PC-3 (cell line): ENCODE data around the gene SKAP1. TPM values are rescaled to one million over a fixed set of nuclear protein-coding genes. Genes with fewer than 3 reads are reported as not detected.

Experiments used
- ATAC-seq: fragments of 200-7000 bp; cut with Tn5 transposase; 2 replicates; pipeline ENCODE4 v1.9.1; 2020; ENCODE audit warnings: mild to moderate bottlenecking, moderate library complexity
- BruUV-seq: library from RNA; stranded (reverse); fragments of 400-500 nt; replicated peaks from 2 replicates; lab custom pipeline; 2021; lab: Mats Ljungman, UMichigan
- CTCF ChIA-PET: fragments of 300-600 bp; sonication (Branson Sonifier 250); formaldehyde crosslinking; loops from one replicate; lab custom pipeline; 2022; ENCODE audit warnings: antibody characterized with exemption; lab: Charles Lee
- POLR2A ChIA-PET: fragments of 300-600 bp; sonication (Branson Sonifier 250); formaldehyde crosslinking; loops from one replicate; lab custom pipeline; 2022; ENCODE audit warnings: antibody characterized with exemption; ENCODE audit not compliant: unreplicated experiment; lab: Charles Lee
- DNase-seq: peaks from one replicate; pipeline ENCODE4 v3.0.0-alpha.2; 2015
- H2AFZ ChIP-seq: fragments of 300-600 bp; sonication (generic); 2 replicates; pipeline ENCODE4 v1.6.0; 2016; ENCODE audit warnings: antibody characterized with exemption, low read length
- H3F3A ChIP-seq: fragments of 300-600 bp; sonication (generic); one replicate; pipeline ENCODE4 v1.6.0; 2017; ENCODE audit warnings: antibody characterized with exemption, low read length, control low read depth, mild to moderate bottlenecking; ENCODE audit not compliant: unreplicated experiment
- H3K27ac ChIP-seq: fragments of 300-600 bp; sonication (generic); 2 replicates; pipeline ENCODE4 v1.5.1; 2016; ENCODE audit warnings: mild to moderate bottlenecking, low read length
- H3K27me3 ChIP-seq: fragments of 300-600 bp; sonication (generic); 2 replicates; pipeline ENCODE4 v1.6.1; 2016; ENCODE audit warnings: low read length, mixed read lengths
- H3K36me3 ChIP-seq: fragments of 300-600 bp; sonication (generic); 2 replicates; pipeline ENCODE4 v1.6.1; 2016; ENCODE audit warnings: low read depth, mixed run types, low read length, mixed read lengths
- H3K4me1 ChIP-seq: fragments of 300-600 bp; sonication (generic); 2 replicates; pipeline ENCODE4 v1.5.1; 2016; ENCODE audit warnings: low read length; ENCODE audit not compliant: insufficient read depth
- H3K4me2 ChIP-seq: fragments of 300-600 bp; sonication (generic); 2 replicates; pipeline ENCODE4 v1.6.0; 2016; ENCODE audit warnings: low read length
- H3K4me3 ChIP-seq: fragments of 300-600 bp; sonication (generic); 2 replicates; pipeline ENCODE4 v1.5.1; 2016; ENCODE audit warnings: mild to moderate bottlenecking, low read length, mixed read lengths
- H3K79me2 ChIP-seq: fragments of 300-600 bp; sonication (generic); 2 replicates; pipeline ENCODE4 v1.6.1; 2017; ENCODE audit warnings: low read length, mixed read lengths
- H3K9ac ChIP-seq: fragments of 300-600 bp; sonication (generic); 2 replicates; pipeline ENCODE4 v1.6.0; 2016; ENCODE audit warnings: mild to moderate bottlenecking, low read length
- H3K9me2 ChIP-seq: fragments of 300-600 bp; sonication (generic); replicated peaks from 2 replicates; pipeline ENCODE4 v1.6.1; 2016; ENCODE audit warnings: mixed run types, low read length, mixed read lengths
- H3K9me3 ChIP-seq: fragments of 300-600 bp; sonication (generic); 2 replicates; pipeline ENCODE4 v1.6.1; 2016; ENCODE audit warnings: low read length, mixed read lengths
- H4K20me1 ChIP-seq: fragments of 300-600 bp; sonication (generic); 2 replicates; pipeline ENCODE4 v1.6.1; 2016; ENCODE audit warnings: low read length, mixed read lengths
- CTCF ChIP-seq: fragments of 300-600 bp; sonication (generic); conservative IDR thresholded peaks from 2 replicates; pipeline ENCODE4 v1.5.1; 2017; ENCODE audit warnings: antibody characterized with exemption, low read depth, mild to moderate bottlenecking, low read length
- EZH2 ChIP-seq: fragments of 300-600 bp; sonication (generic); IDR thresholded peaks from one replicate; pipeline ENCODE4 v1.6.1; 2017; ENCODE audit warnings: antibody characterized with exemption, mild to moderate bottlenecking, low read length; ENCODE audit not compliant: unreplicated experiment
- EZH2phosphoT487 ChIP-seq: fragments of 300-600 bp; sonication (generic); IDR thresholded peaks from 2 replicates; pipeline ENCODE4 v1.6.1; 2018; ENCODE audit warnings: mild to moderate bottlenecking, antibody characterized with exemption, low read length, borderline replicate concordance
- intact Hi-C: fragments of 100-400 bp; cut with micrococcal nuclease; formaldehyde crosslinking; loops from 2 replicates; pipeline ENCODE4 v1.9.0; 2023
- total RNA-seq: library from RNA; depleted of rRNA; stranded (reverse); fragments of >200 nt; gene quantifications from 2 replicates; pipeline ENCODE4 v1.2.3, GENCODE V29; 2014

Gene SKAP1
- total RNA-seq, 1 experiment from 2014 or later: not detected

DNA sequence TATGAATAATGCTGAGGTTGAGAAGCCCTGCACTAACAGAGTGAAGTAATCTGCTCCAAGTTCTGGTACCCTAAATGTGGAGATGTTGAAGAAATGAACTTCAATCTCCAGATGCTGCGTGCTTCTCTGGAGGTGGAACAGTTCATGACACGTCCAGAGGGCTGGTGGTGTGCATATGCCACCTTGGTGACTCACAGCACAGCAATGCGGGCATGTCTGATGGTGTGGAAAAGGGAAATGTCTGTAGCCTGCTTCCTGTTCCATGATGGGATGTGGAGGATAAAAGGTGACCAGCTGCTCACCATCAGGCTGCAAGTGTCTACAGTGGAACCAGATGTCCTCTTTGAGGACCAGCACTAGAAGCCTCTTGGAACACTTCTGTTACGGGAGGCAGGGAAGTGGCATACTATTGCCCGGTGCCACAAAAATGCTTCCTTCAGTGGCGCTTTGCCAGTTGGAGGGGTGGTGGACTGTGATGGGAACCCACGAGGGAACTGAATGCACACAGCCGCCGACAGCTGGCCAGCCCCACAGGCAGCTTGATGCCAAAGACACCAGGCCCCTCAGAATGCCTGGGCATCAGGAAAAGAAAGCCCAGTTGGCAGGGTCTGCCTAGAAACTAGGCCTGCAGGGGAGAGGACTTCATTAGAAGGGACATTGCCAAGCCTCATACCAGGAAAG lies 302.5 kb downstream of the SKAP1 start:
- CTCF ChIA-PET: interaction anchor here (0.6 kb wide), 1 partner anchor 16 kb away, joined by 7 read pairs; no protein-coding TSS in a partner anchor
- Histone ChIP-seq H3K27ac (no peak overlapping the region), H3K4me2 (0 out of 2 replicates have a peak overlapping the region, but pooled peaks have one; percentile 1), H3K9me2 (no peaks in the 10 kb centered on the region), H3K9me3 (no peaks in the 10 kb centered on the region), H3K36me3 (peaks cover under 1% of the 10 kb centered on the region; the same call in 1 of the 2 replicates), H3K9ac (no peak overlapping the region), H2AFZ (no peak overlapping the region), H4K20me1 (no peaks in the 10 kb centered on the region), H3F3A (no peaks in the 10 kb centered on the region), H3K79me2 (no peaks in the 10 kb centered on the region), H3K4me1 (peaks cover 15% of the 10 kb centered on the region), H3K4me3 (no peak overlapping the region), H3K27me3 (no peaks in the 10 kb centered on the region)
- TF ChIP-seq EZH2: no peak
- no peak for TF ChIP-seq EZH2phosphoT487
- no peak for TF ChIP-seq CTCF
- DNase-seq (peak; percentile 87), ATAC-seq (peak; percentile 90)
- intact Hi-C loops: no loop called here
- POLR2A ChIA-PET: no interaction called here
- no TSS peak for BruUV-seq

DNA sequence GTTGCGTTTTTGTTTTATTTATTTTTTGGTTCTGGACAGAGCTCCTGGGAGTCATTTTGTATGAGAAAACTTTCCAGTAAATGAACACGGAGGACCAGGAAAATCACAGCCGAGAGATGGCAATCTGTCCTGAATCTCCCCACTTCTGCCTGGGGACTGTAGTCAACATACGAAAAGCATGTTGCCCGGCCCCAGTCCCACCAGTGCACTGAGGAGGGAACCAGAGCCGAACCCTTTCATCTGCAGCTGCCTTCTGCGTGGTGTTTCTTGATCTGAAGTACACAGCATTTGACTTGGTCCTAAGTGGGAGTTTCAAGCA lies 303.5 kb downstream of the SKAP1 start:
- DNase-seq: no peak
- BruUV-seq: no TSS peak
- H3K4me2 ChIP-seq: no peak overlapping the region
- H3F3A ChIP-seq: no peaks in the 10 kb centered on the region
- H3K27ac ChIP-seq: no peak overlapping the region
- peaks cover 15% of the 10 kb centered on the region for H3K4me1 ChIP-seq
- H3K36me3 ChIP-seq: peaks cover 8% of the 10 kb centered on the region
- no peak overlapping the region for H3K4me3 ChIP-seq
- intact Hi-C loops: no loop called here
- H3K9me3 ChIP-seq: no peaks in the 10 kb centered on the region
- H3K9ac ChIP-seq: no peak overlapping the region
- no peaks in the 10 kb centered on the region for H3K79me2 ChIP-seq
- H3K27me3 ChIP-seq: no peaks in the 10 kb centered on the region
- no peak overlapping the region for H2AFZ ChIP-seq
- ChIA-PET POLR2A (no interaction called here), CTCF (interaction anchor here (0.6 to 1.5 kb wide), 2 partner anchors 17 to 100 kb away, joined by 3 to 4 read pairs; no protein-coding TSS in a partner anchor)
- no peaks in the 10 kb centered on the region for H4K20me1 ChIP-seq
- ATAC-seq: no peak
- H3K9me2 ChIP-seq: no peaks in the 10 kb centered on the region
- TF ChIP-seq EZH2 (no peak), CTCF (no peak), EZH2phosphoT487 (no peak)
